Adrenal gland (tissue), 12 donors: ENCODE results near the gene AGAP1. TPM values are rescaled to one million over a fixed set of nuclear protein-coding genes. Genes with fewer than 3 reads are reported as not detected.

Source experiments
- DNase-seq, 7 donors: peaks; one replicate each; pipeline ENCODE4 v3.0.0-alpha.2; 2019 to 2020
- H3K27ac ChIP-seq, 5 donors: fragments of 200-600 bp; sonication (generic) in 4 of 5; 1 replicate in 3 of 5; 2 replicates in 2 of 5; pipeline versions ENCODE4 v1.5.1 to v1.8.0; 2016 to 2020; ENCODE audit warnings: mild to moderate bottlenecking in 1 of 5
- H3K27me3 ChIP-seq: fragments of 200-600 bp; 2 replicates; pipeline ENCODE4 v1.8.0; 2021
- H3K36me3 ChIP-seq, 2 donors: fragments of 200-600 bp; replicated peaks in 1 of 2; 1 replicate in 1 of 2; 2 replicates in 1 of 2; pipeline versions ENCODE4 v1.5.1 to v1.8.0; 2018 to 2022
- H3K4me1 ChIP-seq, 2 donors: fragments of 200-600 bp; replicated peaks in 1 of 2; 1 replicate in 1 of 2; 2 replicates in 1 of 2; pipeline versions ENCODE4 v1.5.1 to v1.8.0; 2018 to 2021
- H3K4me3 ChIP-seq, 4 donors: fragments of 200-600 bp; sonication (generic) in 3 of 4; one replicate each; pipeline ENCODE4 v1.5.1; 2016 to 2018
- H3K9me3 ChIP-seq, 3 donors: fragments of 200-600 bp; sonication (generic) in 1 of 3; replicated peaks in 1 of 3; 1 replicate in 2 of 3; 2 replicates in 1 of 3; pipeline versions ENCODE4 v1.5.1 to v1.8.0; 2016 to 2021
- POLR2A ChIP-seq, 2 donors: fragments of 450-650 bp; IDR thresholded peaks; one replicate each; pipeline ENCODE4 v1.6.1; 2017; ENCODE audit warnings: antibody characterized with exemption in 2 of 2, mild to moderate bottlenecking in 2 of 2, moderate library complexity in 1 of 2
- WGBS, 4 donors: extraction: QIAGEN DNeasy Blood & Tissue Kit in 2 of 4; methylation state at CpG; one replicate each; pipeline versions ENCODE4 v1.1.5 to v1.1.7; 2013 to 2017; 5-methylcytosine and 5-hydroxymethylcytosine counted together
- intact Hi-C, 2 donors: fragments of 100-400 bp; cut with DNase I; formaldehyde crosslinking; loops; one replicate each; pipeline versions ENCODE4 v1.14.1 to v1.15.0; 2022 to 2023
- polyA plus RNA-seq, 3 donors: library from polyadenylated mRNA; stranded (reverse); fragments of 200-250 nt in 2 of 3; fragments of 350-450 nt in 1 of 3; fragmentation: Illumina TruSeq in 1 of 3; extraction: RNeasy Lipid Tissue Mini Kit (QIAGEN cat#74804) in 1 of 3; gene quantifications; one replicate each; pipeline ENCODE4 v1.2.3, GENCODE V29; 2013 to 2014
- total RNA-seq, 9 donors: library from RNA; depleted of rRNA in 4 of 9; stranded (reverse); fragments of >200 nt in 4 of 9; fragments of 120-200 nt in 1 of 9; fragmentation: NEBNext Ultra II Directional in 1 of 9; extraction: Animal tissue kit (Norgen Biotek cat#: 25700) in 1 of 9; gene quantifications; one replicate each; pipeline versions ENCODE4 v1.1.0 to v1.2.4, GENCODE V29; 2013 to 2023
- TF ChIP-seq, protein P1 (sequence below), 6 experiments: fragments of 450-650 bp in 4 of 6; fragments of 200-600 bp in 2 of 6; sonication (generic) in 1 of 6; IDR thresholded peaks; 1 replicate in 5 of 6; 2 replicates in 1 of 6; pipeline versions ENCODE4 v1.5.1 to v1.8.0; 2016 to 2021; ENCODE audit warnings: antibody characterized with exemption in 6 of 6, mild to moderate bottlenecking in 2 of 6, moderate library complexity in 1 of 6
- donor health status: healthy with polysubstance abuse.
- donor health status: Bipolar disorder and iron deficiency.
- donor health status: DM: yes; HTN: yes; CAD: no.
- donor health status: DM: no; HTN: no; CAD: no.
- donor health status: DM: no; HTN: no; CAD: no.
- donor health status: DM: yes; HTN: yes; CAD: no.

AGAP1 gene
- total and polyA plus RNA-seq, 12 donors, result 5.3 to 29.6 (median 17.7) TPM

DNA sequence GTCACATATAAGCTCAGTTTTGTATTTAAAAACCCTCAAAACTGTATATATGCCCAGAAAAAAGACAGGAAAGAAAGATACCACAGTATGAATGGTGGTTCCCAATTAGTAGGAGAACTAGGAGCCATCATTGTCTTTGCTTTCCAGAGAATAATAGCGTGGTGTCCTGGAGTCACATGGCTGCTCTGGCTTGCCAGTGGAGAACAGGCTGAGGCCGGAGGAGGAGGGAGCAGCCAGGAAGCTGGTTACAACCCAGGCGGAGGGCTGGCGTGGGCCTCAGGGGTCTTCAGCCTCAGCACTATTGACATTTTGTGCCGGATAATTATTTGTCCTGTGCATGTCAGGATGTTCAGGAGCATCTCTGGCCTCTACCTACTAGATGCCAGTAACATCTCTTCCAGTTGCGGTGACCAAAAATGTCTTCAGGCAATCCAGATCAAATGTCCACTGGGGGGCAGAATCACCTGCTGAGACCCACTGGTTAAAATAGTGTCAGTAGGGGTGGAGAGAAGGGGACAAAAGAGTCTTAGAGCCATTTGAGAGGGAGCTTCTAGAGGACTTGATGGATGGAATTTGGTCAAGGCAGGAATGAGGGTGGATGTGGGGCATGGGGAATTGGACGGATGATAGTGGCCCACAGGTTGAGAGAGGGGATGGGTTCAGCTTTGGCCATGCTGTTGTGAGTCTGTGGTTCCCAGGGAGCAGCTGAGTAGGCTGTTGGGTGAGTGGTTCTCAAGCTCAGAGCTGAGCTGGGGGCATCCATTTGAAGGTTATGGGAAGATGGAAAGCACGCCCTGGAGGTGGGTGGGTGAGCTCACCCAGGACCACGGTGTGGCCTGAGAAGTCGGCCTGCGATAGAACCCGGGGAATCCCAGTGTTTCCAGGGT, 144.9 kb downstream of the AGAP1 start:
- intact Hi-C loops, result no loop called here
- no peaks in the 10 kb centered on the region for H3K36me3 ChIP-seq
- WGBS, 4 donors, result 83 to 91% (median 87%) methylated on average over 12 of the region's 12 CpGs
- no peak overlapping the region for H3K4me3 ChIP-seq
- H3K9me3 ChIP-seq, result no peaks in the 10 kb centered on the region
- peak overlapping the region in 2 of 5 donors; percentile 16 to 69 for H3K27ac ChIP-seq
- TF ChIP-seq, protein P1, sequence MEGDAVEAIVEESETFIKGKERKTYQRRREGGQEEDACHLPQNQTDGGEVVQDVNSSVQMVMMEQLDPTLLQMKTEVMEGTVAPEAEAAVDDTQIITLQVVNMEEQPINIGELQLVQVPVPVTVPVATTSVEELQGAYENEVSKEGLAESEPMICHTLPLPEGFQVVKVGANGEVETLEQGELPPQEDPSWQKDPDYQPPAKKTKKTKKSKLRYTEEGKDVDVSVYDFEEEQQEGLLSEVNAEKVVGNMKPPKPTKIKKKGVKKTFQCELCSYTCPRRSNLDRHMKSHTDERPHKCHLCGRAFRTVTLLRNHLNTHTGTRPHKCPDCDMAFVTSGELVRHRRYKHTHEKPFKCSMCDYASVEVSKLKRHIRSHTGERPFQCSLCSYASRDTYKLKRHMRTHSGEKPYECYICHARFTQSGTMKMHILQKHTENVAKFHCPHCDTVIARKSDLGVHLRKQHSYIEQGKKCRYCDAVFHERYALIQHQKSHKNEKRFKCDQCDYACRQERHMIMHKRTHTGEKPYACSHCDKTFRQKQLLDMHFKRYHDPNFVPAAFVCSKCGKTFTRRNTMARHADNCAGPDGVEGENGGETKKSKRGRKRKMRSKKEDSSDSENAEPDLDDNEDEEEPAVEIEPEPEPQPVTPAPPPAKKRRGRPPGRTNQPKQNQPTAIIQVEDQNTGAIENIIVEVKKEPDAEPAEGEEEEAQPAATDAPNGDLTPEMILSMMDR (IDR thresholded peaks at IDR 0.05), result no peak
- TF ChIP-seq POLR2A (IDR thresholded peaks at IDR 0.05), result no peak
- H3K4me1 ChIP-seq, result peaks cover 9 to 39% of the 10 kb centered on the region in 2 donors
- H3K27me3 ChIP-seq, result no peaks in the 10 kb centered on the region
- DNase-seq, result no peak

DNA sequence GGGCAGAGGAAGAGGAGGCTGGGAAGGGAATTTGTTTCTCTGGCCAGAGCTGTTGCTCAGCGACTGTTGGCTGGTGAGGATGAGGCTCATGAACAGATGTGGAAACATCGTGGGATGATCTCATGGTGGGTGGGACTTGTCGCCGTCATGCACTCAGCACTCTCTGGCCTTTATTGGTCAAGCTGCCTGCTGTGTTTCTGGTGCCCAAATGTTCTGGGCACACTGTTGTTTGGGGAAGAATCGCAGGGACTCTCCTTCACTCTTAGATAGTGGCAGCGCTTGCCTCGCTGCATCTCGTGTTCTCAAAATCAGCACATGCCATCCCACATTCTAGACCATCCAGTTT, 145.6 kb downstream of the AGAP1 start:
- Histone ChIP-seq H3K4me3 (no peak overlapping the region), H3K4me1 (peaks cover 9 to 39% of the 10 kb centered on the region in 2 donors), H3K9me3 (no peaks in the 10 kb centered on the region), H3K27me3 (no peaks in the 10 kb centered on the region), H3K36me3 (no peaks in the 10 kb centered on the region), H3K27ac (peak overlapping the region in 2 of 5 donors; percentile 16 to 69)
- peak; percentile 46 to 91 (median 63) for DNase-seq
- 57 to 72% (median 60%) methylated on average over 8 of the region's 8 CpGs for WGBS, 4 donors
- intact Hi-C loops, result no loop called here
- TF ChIP-seq, protein P1 (IDR thresholded peaks at IDR 0.05), result no peak
- no peak for TF ChIP-seq POLR2A (IDR thresholded peaks at IDR 0.05)

DNA sequence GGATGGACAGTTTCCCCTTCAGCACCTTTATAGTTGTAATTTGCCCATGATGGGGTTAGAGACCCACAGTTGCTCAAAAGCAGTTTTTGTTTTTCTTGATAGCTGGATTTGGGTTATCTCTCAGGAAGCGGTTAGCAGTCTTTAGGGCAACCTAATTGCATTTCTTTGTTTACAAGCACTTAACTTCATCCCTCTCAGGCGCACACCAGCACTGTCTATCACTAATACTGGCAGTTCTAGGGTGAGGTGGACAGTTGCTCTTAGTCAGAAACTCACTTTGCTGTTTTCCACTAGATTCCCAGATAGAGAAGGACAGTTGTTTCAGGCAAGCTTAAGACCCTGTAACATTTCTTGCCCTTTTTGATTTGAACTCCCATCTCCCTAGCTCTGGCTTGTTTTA, 146.0 kb downstream of the AGAP1 start:
- Histone ChIP-seq H3K27me3 (no peaks in the 10 kb centered on the region), H3K27ac (peak overlapping the region in 1 of 5 donors; percentile 69), H3K4me3 (no peak overlapping the region), H3K36me3 (no peaks in the 10 kb centered on the region), H3K4me1 (peaks cover 9 to 39% of the 10 kb centered on the region in 2 donors), H3K9me3 (no peaks in the 10 kb centered on the region)
- DNase-seq, result no peak
- 70 to 94% (median 89%) methylated on average over 2 of the region's 2 CpGs for WGBS, 4 donors
- TF ChIP-seq POLR2A (IDR thresholded peaks at IDR 0.05), result no peak
- TF ChIP-seq, protein P1 (IDR thresholded peaks at IDR 0.05), result no peak
- intact Hi-C loops, result no loop called here

DNA sequence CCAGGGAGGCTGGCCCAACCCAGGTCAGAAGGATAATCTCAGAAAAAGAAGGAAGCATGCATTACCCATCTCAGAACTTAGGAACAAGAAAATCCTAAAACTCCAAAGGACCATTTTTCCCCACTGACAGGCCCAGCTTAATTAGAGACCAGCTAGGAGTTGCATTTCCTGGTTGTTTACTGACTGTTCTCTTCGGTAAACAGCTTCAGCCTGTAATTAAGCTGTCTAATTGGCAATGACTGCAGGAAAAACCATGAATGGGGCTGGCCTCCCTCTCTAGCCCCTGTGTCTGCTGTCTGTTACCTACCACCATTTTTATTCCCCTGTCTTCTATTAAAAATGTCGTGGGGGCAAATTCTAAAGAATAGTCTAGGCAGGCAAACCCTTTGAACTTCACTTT, 146.5 kb downstream of the AGAP1 start:
- H3K27ac ChIP-seq, result peak overlapping the region in 1 of 5 donors; percentile 69
- peaks cover 9 to 39% of the 10 kb centered on the region in 2 donors for H3K4me1 ChIP-seq
- intact Hi-C loops, result no loop called here
- WGBS, 4 donors, result 59 to 79% (median 73%) methylated on average over 2 of the region's 2 CpGs
- no peak for DNase-seq
- no peaks in the 10 kb centered on the region for H3K36me3 ChIP-seq
- H3K4me3 ChIP-seq, result no peak overlapping the region
- TF ChIP-seq, protein P1 (IDR thresholded peaks at IDR 0.05), result no peak
- no peak for TF ChIP-seq POLR2A (IDR thresholded peaks at IDR 0.05)
- H3K9me3 ChIP-seq, result no peaks in the 10 kb centered on the region
- no peaks in the 10 kb centered on the region for H3K27me3 ChIP-seq
